ENCODE results near the gene SCYL3. TPM values are rescaled to one million over a fixed set of nuclear protein-coding genes. Genes with fewer than 3 reads are reported as not detected.
A peak's percentile ranks its signal among the peaks of the same experiment; 100 is the strongest.

SCYL3 gene
- total RNA-seq, 5 donors from 2014 or later (not counting 1 experiment from before 2014, with no cell fraction given) = 10.5 to 20.8 (median 18.2) TPM

- Mint-ChIP-seq H3K4me1 (peaks cover 6 to 7% (median 7%) of the 10 kb centered on the region in 3 donors), H3K36me3 (peaks cover under 1% of the 10 kb centered on the region), H3K9me3 (no peaks in the 10 kb centered on the region), H3K4me3 (no peak overlapping the region), H3K27ac (no peak overlapping the region), H3K27me3 (no peaks in the 10 kb centered on the region)
- Histone ChIP-seq H3K4me1 (ENCODE audit: control insufficient read depth in 1 of 2, extremely low read depth in 1 of 2, insufficient read depth in 2 of 2, low read length in 2 of 2) (peaks cover 0 to 3% of the 10 kb centered on the region in 2 experiments), H3K27ac (ENCODE audit: low read length) (no peak overlapping the region), H3K4me3 (ENCODE audit: control insufficient read depth in 1 of 2, extremely low read depth in 1 of 2, low read length in 1 of 2) (no peak overlapping the region), H3K27me3 (replicated peaks in 1 of 2; ENCODE audit: control insufficient read depth in 2 of 2, extremely low read depth in 1 of 2, insufficient read depth in 2 of 2, low read length in 1 of 2) (no peaks in the 10 kb centered on the region), H3K36me3 (ENCODE audit: control insufficient read depth in 2 of 2, extremely low read depth in 1 of 2, insufficient read depth in 1 of 2, low read length in 1 of 2) (no peaks in the 10 kb centered on the region), H3K9me3 (no peaks in the 10 kb centered on the region)
- POLR2A ChIA-PET = interaction anchor here in 1 of 2 donors (0.6 kb wide), 1 partner anchor 612 kb away, joined by 3 read pairs; no protein-coding TSS in a partner anchor
- WGBS (ENCODE audit: insufficient coverage) = 17% methylated on average over 1 of the region's 6 CpGs
- CTCF ChIA-PET = interaction anchor here (0.6 to 1.4 kb wide), 11 partner anchors 10 to 1385 kb away, joined by 3 to 8 read pairs (median 4); partner anchors contain the start of genes FMO4 (in 1 of the 2) and GORAB (in 1 of the 2)
- DNase-seq (peak in 1 of 35 experiments; percentile 64), ATAC-seq (replicated peaks in 1 of 4) (peak; percentile 58 to 68 (median 64))
These were observed 34.9 kb upstream of the SCYL3 start for GRCh38 chr1:169928438-169929209.

GRCh38 chr1:169925505-169926482, 32.1 kb upstream of the SCYL3 start:
- H3K4me3 ChIP-seq (ENCODE audit: control insufficient read depth in 1 of 2, extremely low read depth in 1 of 2, low read length in 1 of 2) = no peak overlapping the region

GRCh38 chr1:169924829-169925228, 31.1 kb upstream of the SCYL3 start:
- no peaks in the 10 kb centered on the region for H3K27me3 Mint-ChIP-seq
- peaks cover 17% of the 10 kb centered on the region for H3K36me3 Mint-ChIP-seq
- H3K4me3 Mint-ChIP-seq = no peak overlapping the region
- peaks cover 0 to 3% of the 10 kb centered on the region in 2 experiments for H3K4me1 ChIP-seq (ENCODE audit: control insufficient read depth in 1 of 2, extremely low read depth in 1 of 2, insufficient read depth in 2 of 2, low read length in 2 of 2)
- H3K4me3 ChIP-seq (ENCODE audit: control insufficient read depth in 1 of 2, extremely low read depth in 1 of 2, low read length in 1 of 2) = no peak overlapping the region
- ATAC-seq (replicated peaks in 1 of 4) (no peak), DNase-seq (no peak)
- H3K9me3 ChIP-seq = no peaks in the 10 kb centered on the region
- no peaks in the 10 kb centered on the region for H3K9me3 Mint-ChIP-seq
- no peaks in the 10 kb centered on the region for H3K36me3 ChIP-seq (ENCODE audit: control insufficient read depth in 2 of 2, extremely low read depth in 1 of 2, insufficient read depth in 1 of 2, low read length in 1 of 2)
- no peaks in the 10 kb centered on the region for H3K27me3 ChIP-seq (replicated peaks in 1 of 2; ENCODE audit: control insufficient read depth in 2 of 2, extremely low read depth in 1 of 2, insufficient read depth in 2 of 2, low read length in 1 of 2)
- ChIA-PET CTCF (no interaction called here), POLR2A (no interaction called here)
- H3K27ac Mint-ChIP-seq = no peak overlapping the region
- H3K4me1 Mint-ChIP-seq = peaks cover 6 to 7% (median 7%) of the 10 kb centered on the region in 3 donors
- H3K27ac ChIP-seq (ENCODE audit: low read length) = no peak overlapping the region
- WGBS (ENCODE audit: insufficient coverage) = 89% methylated on average over 1 of the region's 2 CpGs

More at GRCh38 chr1:169925505-169926482, 32.1 kb upstream of the SCYL3 start:
- peak in 1 of 35 experiments; percentile 8 for DNase-seq
- H3K36me3 ChIP-seq (ENCODE audit: control insufficient read depth in 2 of 2, extremely low read depth in 1 of 2, insufficient read depth in 1 of 2, low read length in 1 of 2) = no peaks in the 10 kb centered on the region
- H3K27me3 Mint-ChIP-seq = no peaks in the 10 kb centered on the region
- ChIA-PET POLR2A (interaction anchor here (0.6 to 0.7 kb wide), 2 partner anchors 129 to 946 kb away, joined by 3 read pairs; no protein-coding TSS in a partner anchor), CTCF (interaction anchor here in 1 of 2 donors (0.7 to 1.3 kb wide), 2 partner anchors 764 to 1388 kb away, joined by 4 to 5 read pairs; partner anchors contain the start of gene FMO4)
- peaks cover 0 to 3% of the 10 kb centered on the region in 2 experiments for H3K4me1 ChIP-seq (ENCODE audit: control insufficient read depth in 1 of 2, extremely low read depth in 1 of 2, insufficient read depth in 2 of 2, low read length in 2 of 2)
- H3K27ac ChIP-seq (ENCODE audit: low read length) = no peak overlapping the region
- H3K4me3 Mint-ChIP-seq = no peak overlapping the region
- H3K36me3 Mint-ChIP-seq = peaks cover 15% of the 10 kb centered on the region
- no peaks in the 10 kb centered on the region for H3K27me3 ChIP-seq (replicated peaks in 1 of 2; ENCODE audit: control insufficient read depth in 2 of 2, extremely low read depth in 1 of 2, insufficient read depth in 2 of 2, low read length in 1 of 2)
- H3K9me3 Mint-ChIP-seq = no peaks in the 10 kb centered on the region
- H3K4me1 Mint-ChIP-seq = peaks cover 6 to 7% (median 7%) of the 10 kb centered on the region in 3 donors
- H3K9me3 ChIP-seq = no peaks in the 10 kb centered on the region
- peak overlapping the region in 1 of 2 donors; percentile 63 for H3K27ac Mint-ChIP-seq
- ATAC-seq (replicated peaks in 1 of 4) = peak in 3 of 4 experiments; percentile 37 to 55 (median 40)
- no CpG with 5 or more reads among the region's 3 CpGs for WGBS (ENCODE audit: insufficient coverage)

- H3K9me3 ChIP-seq = no peaks in the 10 kb centered on the region
- ChIA-PET POLR2A (no interaction called here), CTCF (no interaction called here)
- no peak overlapping the region for H3K27ac ChIP-seq (ENCODE audit: low read length)
- DNase-seq = no peak
- H3K4me1 ChIP-seq (ENCODE audit: control insufficient read depth in 1 of 2, extremely low read depth in 1 of 2, insufficient read depth in 2 of 2, low read length in 2 of 2) = peaks cover 0 to 3% of the 10 kb centered on the region in 2 experiments
- no peak for ATAC-seq (replicated peaks in 1 of 4)
- Mint-ChIP-seq H3K27ac (no peak overlapping the region), H3K4me3 (no peak overlapping the region), H3K36me3 (peaks cover 20% of the 10 kb centered on the region), H3K27me3 (no peaks in the 10 kb centered on the region), H3K9me3 (no peaks in the 10 kb centered on the region), H3K4me1 (peaks cover 6 to 7% (median 7%) of the 10 kb centered on the region in 3 donors)
- H3K36me3 ChIP-seq (ENCODE audit: control insufficient read depth in 2 of 2, extremely low read depth in 1 of 2, insufficient read depth in 1 of 2, low read length in 1 of 2) = no peaks in the 10 kb centered on the region
- H3K27me3 ChIP-seq (replicated peaks in 1 of 2; ENCODE audit: control insufficient read depth in 2 of 2, extremely low read depth in 1 of 2, insufficient read depth in 2 of 2, low read length in 1 of 2) = no peaks in the 10 kb centered on the region
- no CpG with 5 or more reads among the region's 2 CpGs for WGBS (ENCODE audit: insufficient coverage)
- no peak overlapping the region for H3K4me3 ChIP-seq (ENCODE audit: control insufficient read depth in 1 of 2, extremely low read depth in 1 of 2, low read length in 1 of 2)
These were observed 30.4 kb upstream of the SCYL3 start for GRCh38 chr1:169924063-169924462.

GRCh38 chr1:169921080-169921479, 27.4 kb upstream of the SCYL3 start:
- no peaks in the 10 kb centered on the region for H3K36me3 ChIP-seq (ENCODE audit: control insufficient read depth in 2 of 2, extremely low read depth in 1 of 2, insufficient read depth in 1 of 2, low read length in 1 of 2)
- DNase-seq (no peak), ATAC-seq (replicated peaks in 1 of 4) (no peak)
- ChIA-PET CTCF (no interaction called here), POLR2A (no interaction called here)
- Mint-ChIP-seq H3K9me3 (no peaks in the 10 kb centered on the region), H3K36me3 (peaks cover 34% of the 10 kb centered on the region), H3K4me1 (peaks cover 2 to 3% (median 2%) of the 10 kb centered on the region in 3 donors), H3K27ac (no peak overlapping the region), H3K4me3 (no peak overlapping the region), H3K27me3 (no peaks in the 10 kb centered on the region)
- H3K27ac ChIP-seq (ENCODE audit: low read length) = no peak overlapping the region
- no CpG with 5 or more reads among the region's 4 CpGs for WGBS (ENCODE audit: insufficient coverage)
- no peak overlapping the region for H3K4me3 ChIP-seq (ENCODE audit: control insufficient read depth in 1 of 2, extremely low read depth in 1 of 2, low read length in 1 of 2)
- H3K4me1 ChIP-seq (ENCODE audit: control insufficient read depth in 1 of 2, extremely low read depth in 1 of 2, insufficient read depth in 2 of 2, low read length in 2 of 2) = peaks cover 0 to 1% of the 10 kb centered on the region in 2 experiments
- no peaks in the 10 kb centered on the region for H3K27me3 ChIP-seq (replicated peaks in 1 of 2; ENCODE audit: control insufficient read depth in 2 of 2, extremely low read depth in 1 of 2, insufficient read depth in 2 of 2, low read length in 1 of 2)
- H3K9me3 ChIP-seq = no peaks in the 10 kb centered on the region

- H3K36me3 Mint-ChIP-seq = peaks cover 40% of the 10 kb centered on the region
- no peak overlapping the region for H3K27ac ChIP-seq (ENCODE audit: low read length)
- no peaks in the 10 kb centered on the region for H3K4me1 Mint-ChIP-seq
- ChIA-PET POLR2A (no interaction called here), CTCF (interaction anchor here in 1 of 2 donors (0.6 kb wide), 1 partner anchor 17 kb away, joined by 3 read pairs; no protein-coding TSS in a partner anchor)
- H3K4me3 ChIP-seq (ENCODE audit: control insufficient read depth in 1 of 2, extremely low read depth in 1 of 2, low read length in 1 of 2) = no peak overlapping the region
- no peaks in the 10 kb centered on the region for H3K27me3 Mint-ChIP-seq
- no peaks in the 10 kb centered on the region for H3K9me3 ChIP-seq
- H3K27ac Mint-ChIP-seq = no peak overlapping the region
- no peaks in the 10 kb centered on the region for H3K27me3 ChIP-seq (replicated peaks in 1 of 2; ENCODE audit: control insufficient read depth in 2 of 2, extremely low read depth in 1 of 2, insufficient read depth in 2 of 2, low read length in 1 of 2)
- H3K9me3 Mint-ChIP-seq = no peaks in the 10 kb centered on the region
- no peak overlapping the region for H3K4me3 Mint-ChIP-seq
- DNase-seq (no peak), ATAC-seq (replicated peaks in 1 of 4) (no peak)
- WGBS (ENCODE audit: insufficient coverage) = 100% methylated on average over 1 of the region's 1 CpG
- no peaks in the 10 kb centered on the region for H3K4me1 ChIP-seq (ENCODE audit: control insufficient read depth in 1 of 2, extremely low read depth in 1 of 2, insufficient read depth in 2 of 2, low read length in 2 of 2)
- H3K36me3 ChIP-seq (ENCODE audit: control insufficient read depth in 2 of 2, extremely low read depth in 1 of 2, insufficient read depth in 1 of 2, low read length in 1 of 2) = no peaks in the 10 kb centered on the region
These were observed 25.2 kb upstream of the SCYL3 start for GRCh38 chr1:169918927-169919326.

Data from T-cell (primary cell).